ENCODE measurements around the gene BCAN. TPM values are rescaled to one million over a fixed set of nuclear protein-coding genes. Genes with fewer than 3 reads are reported as not detected.

BCAN gene
- total RNA-seq, 2 donors from 2014 or later: 0.26 TPM; not detected in 1

DNA sequence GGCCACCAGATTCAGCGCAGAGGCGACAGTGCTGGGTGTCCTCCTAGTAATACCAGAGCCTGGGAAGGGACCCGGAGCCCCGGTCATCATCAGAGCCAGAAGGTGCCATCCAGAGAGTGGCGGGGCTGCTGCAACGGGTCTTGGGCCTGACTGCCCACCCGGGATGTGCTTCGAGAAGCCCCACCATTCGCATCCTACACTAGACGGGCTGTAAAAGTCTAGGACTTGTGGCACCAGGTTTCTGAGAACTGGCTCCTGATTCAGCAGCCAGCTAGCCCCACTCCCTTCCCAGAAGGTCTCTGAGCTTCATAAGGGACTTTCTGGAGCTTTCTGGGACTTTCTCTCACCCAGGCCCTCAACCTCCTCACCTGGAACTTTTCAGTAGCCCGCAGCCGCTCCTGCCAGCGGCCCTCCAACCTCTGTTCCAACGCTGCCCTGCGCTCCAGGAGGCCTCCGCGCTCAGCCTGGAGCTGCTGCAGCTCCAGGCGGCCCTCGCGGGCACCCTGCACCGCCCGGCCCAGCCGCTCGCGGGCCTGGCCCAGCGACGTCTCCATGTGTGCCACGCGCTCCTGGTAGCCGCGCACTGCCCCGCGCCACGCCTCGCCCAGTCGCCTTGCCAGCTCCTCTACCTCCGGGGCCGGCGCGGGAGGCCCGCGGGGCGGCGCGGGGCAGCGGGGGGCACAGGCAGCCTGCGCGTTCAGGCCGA is 34.4 kb downstream of the BCAN start:
- H3K27me3 ChIP-seq: peaks cover 5 to 22% of the 10 kb centered on the region in 2 donors
- peaks cover 15% of the 10 kb centered on the region for H3K4me1 ChIP-seq
- no peak for TF ChIP-seq POLR2A (IDR thresholded peaks at IDR 0.05)
- TF ChIP-seq, protein P1, sequence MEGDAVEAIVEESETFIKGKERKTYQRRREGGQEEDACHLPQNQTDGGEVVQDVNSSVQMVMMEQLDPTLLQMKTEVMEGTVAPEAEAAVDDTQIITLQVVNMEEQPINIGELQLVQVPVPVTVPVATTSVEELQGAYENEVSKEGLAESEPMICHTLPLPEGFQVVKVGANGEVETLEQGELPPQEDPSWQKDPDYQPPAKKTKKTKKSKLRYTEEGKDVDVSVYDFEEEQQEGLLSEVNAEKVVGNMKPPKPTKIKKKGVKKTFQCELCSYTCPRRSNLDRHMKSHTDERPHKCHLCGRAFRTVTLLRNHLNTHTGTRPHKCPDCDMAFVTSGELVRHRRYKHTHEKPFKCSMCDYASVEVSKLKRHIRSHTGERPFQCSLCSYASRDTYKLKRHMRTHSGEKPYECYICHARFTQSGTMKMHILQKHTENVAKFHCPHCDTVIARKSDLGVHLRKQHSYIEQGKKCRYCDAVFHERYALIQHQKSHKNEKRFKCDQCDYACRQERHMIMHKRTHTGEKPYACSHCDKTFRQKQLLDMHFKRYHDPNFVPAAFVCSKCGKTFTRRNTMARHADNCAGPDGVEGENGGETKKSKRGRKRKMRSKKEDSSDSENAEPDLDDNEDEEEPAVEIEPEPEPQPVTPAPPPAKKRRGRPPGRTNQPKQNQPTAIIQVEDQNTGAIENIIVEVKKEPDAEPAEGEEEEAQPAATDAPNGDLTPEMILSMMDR (IDR thresholded peaks at IDR 0.05): no peak
- WGBS, 2 donors: 21 to 65% methylated on average over 8 to 49 of the region's 49 CpGs
- no peaks in the 10 kb centered on the region for H3K9me3 ChIP-seq
- H3K27ac ChIP-seq: peak overlapping the region in 1 of 4 donors; percentile 21
- DNase-seq (no peak), ATAC-seq (peak; percentile 26)
- H3K4me3 ChIP-seq: no peak overlapping the region
- H3K36me3 ChIP-seq (replicated peaks in 1 of 2; ENCODE audit: insufficient read depth in 1 of 2, low read depth in 2 of 2): no peaks in the 10 kb centered on the region
- intact Hi-C loops (cut with DNase I): no loop called here

DNA sequence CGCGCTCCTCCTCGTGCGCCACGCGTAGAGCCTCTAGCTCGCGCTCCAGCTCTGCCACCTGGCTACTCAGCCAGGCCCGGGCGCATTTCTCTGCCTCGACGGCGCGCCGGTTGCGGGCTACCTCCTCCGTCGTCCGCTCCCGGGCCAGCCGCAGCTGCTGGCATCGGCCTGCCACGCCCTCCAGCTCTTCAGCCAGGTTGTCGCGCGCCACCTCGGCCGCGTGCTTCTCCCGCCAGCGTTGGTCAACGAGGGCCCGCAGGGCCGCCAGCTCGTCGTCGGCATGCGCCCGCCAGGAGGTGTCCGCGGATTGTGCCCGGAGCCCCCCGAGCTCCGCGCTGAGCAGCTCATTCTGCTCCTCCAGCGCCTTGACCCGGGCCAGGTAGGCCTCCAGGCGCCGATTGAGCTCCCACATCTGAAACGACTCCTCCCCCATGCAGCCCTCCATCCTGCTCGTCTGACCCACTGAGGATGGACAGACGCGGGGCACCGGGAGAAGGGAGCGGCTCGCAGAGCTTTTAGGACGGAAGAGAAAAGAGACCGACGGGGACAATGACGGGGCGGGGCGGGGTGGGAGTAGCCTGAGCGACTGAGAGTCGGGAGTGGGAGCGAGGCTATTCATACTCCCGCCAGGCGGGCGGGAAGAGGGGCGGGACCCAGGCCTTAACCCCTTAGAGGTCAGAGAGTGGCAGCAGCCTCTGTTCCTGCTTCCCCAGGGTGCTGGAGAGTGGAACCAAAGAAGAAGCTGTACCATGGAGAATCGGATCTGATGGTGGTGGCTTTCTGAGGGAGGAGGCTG is 35.1 kb downstream of the BCAN start, which contains the start of gene NES:
Gene NES, minus strand, starts transcription at position 588 of the 796 bp plus-strand sequence. Its CDS starts 143 bp downstream, at position 445.
- peak in 2 of 4 donors; percentile 35 to 45 for DNase-seq
- peaks cover 5 to 22% of the 10 kb centered on the region in 2 donors for H3K27me3 ChIP-seq
- no peaks in the 10 kb centered on the region for H3K36me3 ChIP-seq (replicated peaks in 1 of 2; ENCODE audit: insufficient read depth in 1 of 2, low read depth in 2 of 2)
- peak within 1 kb of the TSS in 1 of 4 donors; percentile 41 for H3K27ac ChIP-seq
- H3K9me3 ChIP-seq: no peaks in the 10 kb centered on the region
- TF ChIP-seq, protein P1 (IDR thresholded peaks at IDR 0.05): no peak
- TF ChIP-seq POLR2A (IDR thresholded peaks at IDR 0.05): no peak
- peaks cover 15% of the 10 kb centered on the region for H3K4me1 ChIP-seq
- intact Hi-C loops (cut with DNase I): no loop called here
- 4 to 5% methylated on average over 15 to 70 of the region's 70 CpGs for WGBS, 2 donors
- H3K4me3 ChIP-seq: no peak within 1 kb of the TSS
- ATAC-seq: peak; percentile 68

GRCh38 chr1:156677616-156678596 is 36.0 kb downstream of the BCAN start:
- Histone ChIP-seq H3K4me3 (no peak overlapping the region), H3K9me3 (no peaks in the 10 kb centered on the region), H3K27me3 (peaks cover 5 to 22% of the 10 kb centered on the region in 2 donors), H3K4me1 (peaks cover 15% of the 10 kb centered on the region), H3K36me3 (replicated peaks in 1 of 2; ENCODE audit: insufficient read depth in 1 of 2, low read depth in 2 of 2) (no peaks in the 10 kb centered on the region), H3K27ac (peak overlapping the region in 1 of 4 donors; percentile 41)
- TF ChIP-seq, protein P1 (IDR thresholded peaks at IDR 0.05): peak; percentile 39 to 77 (median 68)
- no peak for TF ChIP-seq POLR2A (IDR thresholded peaks at IDR 0.05)
- DNase-seq (peak; percentile 50 to 59 (median 56)), ATAC-seq (peak; percentile 67)
- WGBS, 2 donors: 3 to 7% methylated on average over 22 of the region's 22 CpGs
- intact Hi-C loops (cut with DNase I): no loop called here

DNA sequence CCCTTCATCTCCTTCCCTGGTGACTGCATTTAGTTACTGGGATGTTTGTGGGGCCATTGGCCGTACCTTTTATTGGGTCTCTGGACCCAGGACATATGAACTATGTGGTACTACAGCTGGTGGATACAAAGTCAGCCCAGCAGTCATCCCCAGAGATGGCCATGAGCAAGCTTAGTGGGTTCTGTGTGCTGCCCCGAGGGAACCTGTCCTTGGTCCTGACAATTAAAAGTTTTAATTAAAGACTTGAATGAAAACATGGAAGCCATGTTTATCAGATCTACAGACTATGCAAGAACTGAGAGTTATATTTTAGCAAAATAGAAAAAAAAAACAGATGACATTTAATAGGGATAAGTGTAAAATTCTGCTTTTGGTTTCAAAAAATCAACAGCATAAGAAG is 38.1 kb downstream of the BCAN start:
- no peaks in the 10 kb centered on the region for H3K36me3 ChIP-seq (replicated peaks in 1 of 2; ENCODE audit: insufficient read depth in 1 of 2, low read depth in 2 of 2)
- intact Hi-C loops (cut with DNase I): no loop called here
- H3K27me3 ChIP-seq: peaks cover 5 to 22% of the 10 kb centered on the region in 2 donors
- 40 to 44% methylated on average over 2 of the region's 2 CpGs for WGBS, 2 donors
- H3K4me3 ChIP-seq: no peak overlapping the region
- ATAC-seq (no peak), DNase-seq (no peak)
- peaks cover 15% of the 10 kb centered on the region for H3K4me1 ChIP-seq
- no peaks in the 10 kb centered on the region for H3K9me3 ChIP-seq
- no peak for TF ChIP-seq POLR2A (IDR thresholded peaks at IDR 0.05)
- no peak overlapping the region for H3K27ac ChIP-seq
